ENCODE measurements around the gene ACOT9. TPM values are rescaled to one million over a fixed set of nuclear protein-coding genes. Genes with fewer than 3 reads are reported as not detected.

The ACOT9 gene
- total RNA-seq, 4 donors from 2014 or later: 11.1 to 29.7 (median 19.3) TPM

- no peak for TF ChIP-seq POLR2A (IDR thresholded peaks at IDR 0.05)
- TF ChIP-seq, protein P1, sequence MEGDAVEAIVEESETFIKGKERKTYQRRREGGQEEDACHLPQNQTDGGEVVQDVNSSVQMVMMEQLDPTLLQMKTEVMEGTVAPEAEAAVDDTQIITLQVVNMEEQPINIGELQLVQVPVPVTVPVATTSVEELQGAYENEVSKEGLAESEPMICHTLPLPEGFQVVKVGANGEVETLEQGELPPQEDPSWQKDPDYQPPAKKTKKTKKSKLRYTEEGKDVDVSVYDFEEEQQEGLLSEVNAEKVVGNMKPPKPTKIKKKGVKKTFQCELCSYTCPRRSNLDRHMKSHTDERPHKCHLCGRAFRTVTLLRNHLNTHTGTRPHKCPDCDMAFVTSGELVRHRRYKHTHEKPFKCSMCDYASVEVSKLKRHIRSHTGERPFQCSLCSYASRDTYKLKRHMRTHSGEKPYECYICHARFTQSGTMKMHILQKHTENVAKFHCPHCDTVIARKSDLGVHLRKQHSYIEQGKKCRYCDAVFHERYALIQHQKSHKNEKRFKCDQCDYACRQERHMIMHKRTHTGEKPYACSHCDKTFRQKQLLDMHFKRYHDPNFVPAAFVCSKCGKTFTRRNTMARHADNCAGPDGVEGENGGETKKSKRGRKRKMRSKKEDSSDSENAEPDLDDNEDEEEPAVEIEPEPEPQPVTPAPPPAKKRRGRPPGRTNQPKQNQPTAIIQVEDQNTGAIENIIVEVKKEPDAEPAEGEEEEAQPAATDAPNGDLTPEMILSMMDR (IDR thresholded peaks at IDR 0.05): no peak
- intact Hi-C loops (cut with DNase I; ENCODE audit: low total_unique reads): no loop called here
- H3K4me3 ChIP-seq (ENCODE audit: low read depth, poor library complexity, severe bottlenecking): no peak overlapping the region
- DNase-seq (ENCODE audit: low spot score in 2 of 2): no peak
- 81 to 100% methylated on average over 1 of the region's 1 CpG for WGBS, 2 donors
These were observed 72.5 kb downstream of the ACOT9 start for GRCh38 chrX:23670528-23670927.

- DNase-seq (ENCODE audit: low spot score in 2 of 2): no peak
- no peak for TF ChIP-seq POLR2A (IDR thresholded peaks at IDR 0.05)
- TF ChIP-seq, protein P1 (IDR thresholded peaks at IDR 0.05): no peak
- H3K4me3 ChIP-seq (ENCODE audit: low read depth, poor library complexity, severe bottlenecking): no peak overlapping the region
- 3 to 28% methylated on average over 3 of the region's 3 CpGs for WGBS, 2 donors
- intact Hi-C loops (cut with DNase I; ENCODE audit: low total_unique reads): no loop called here
These were observed 74.7 kb downstream of the ACOT9 start for GRCh38 chrX:23668335-23668734.

- WGBS, 2 donors: 1 to 33% methylated on average over 30 to 73 of the region's 73 CpGs
- TF ChIP-seq, protein P1 (IDR thresholded peaks at IDR 0.05): no peak
- TF ChIP-seq POLR2A (IDR thresholded peaks at IDR 0.05): no peak
- intact Hi-C loops (cut with DNase I; ENCODE audit: low total_unique reads): no loop called here
- H3K4me3 ChIP-seq (ENCODE audit: low read depth, poor library complexity, severe bottlenecking): peak within 1 kb of the TSS; percentile 47
- peak; percentile 82 to 96 for DNase-seq (ENCODE audit: low spot score in 2 of 2)
These were observed 75.6 kb downstream of the ACOT9 start, which contains the start of gene PRDX4 for GRCh38 chrX:23667239-23668177. TSS of gene PRDX4 (plus strand) at chrX:23667493. CDS start at chrX:23667571, 78 bp downstream.

DNA sequence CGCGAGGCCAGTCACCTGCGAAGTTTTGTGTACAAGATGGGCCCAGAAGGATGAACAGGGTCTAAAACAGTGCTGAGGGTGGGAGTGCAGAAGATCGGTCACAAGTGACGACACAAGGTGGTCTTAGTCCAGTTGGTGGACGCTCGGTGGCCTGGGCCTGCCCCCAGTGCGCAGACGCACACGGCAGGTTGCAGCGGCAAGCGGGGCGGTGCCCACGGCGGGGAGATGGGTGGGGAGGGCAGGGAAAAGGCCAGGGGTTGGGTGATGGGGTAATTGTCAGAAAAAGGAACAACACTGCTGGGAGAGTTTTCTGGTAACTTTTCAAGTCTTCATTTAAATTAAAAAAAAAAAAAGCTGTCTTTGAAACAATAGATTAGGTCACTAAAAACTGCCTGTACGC, 76.8 kb downstream of the ACOT9 start:
- intact Hi-C loops (cut with DNase I; ENCODE audit: low total_unique reads): no loop called here
- 81 to 92% methylated on average over 16 of the region's 16 CpGs for WGBS, 2 donors
- DNase-seq (ENCODE audit: low spot score in 2 of 2): no peak

GRCh38 chrX:23664496-23664895, 78.6 kb downstream of the ACOT9 start:
- intact Hi-C loops (cut with DNase I; ENCODE audit: low total_unique reads): no loop called here
- WGBS, 2 donors: 93 to 100% methylated on average over 1 to 10 of the region's 10 CpGs
- DNase-seq (ENCODE audit: low spot score in 2 of 2): no peak
- H3K4me3 ChIP-seq (ENCODE audit: low read depth, poor library complexity, severe bottlenecking): no peak overlapping the region
- TF ChIP-seq POLR2A (IDR thresholded peaks at IDR 0.05): no peak
- TF ChIP-seq, protein P1 (IDR thresholded peaks at IDR 0.05): no peak

More for the DNA sequence above, 76.8 kb downstream of the ACOT9 start:
- H3K4me3 ChIP-seq (ENCODE audit: low read depth, poor library complexity, severe bottlenecking): no peak overlapping the region
- TF ChIP-seq POLR2A (IDR thresholded peaks at IDR 0.05): no peak
- TF ChIP-seq, protein P1 (IDR thresholded peaks at IDR 0.05): no peak

Measured in lower leg skin (tissue), 4 donors.